ENCODE results near the gene SLC46A2. TPM values are rescaled to one million over a fixed set of nuclear protein-coding genes. Genes with fewer than 3 reads are reported as not detected.

SLC46A2 gene
- total RNA-seq, 2 donors from 2014 or later = 0.78 TPM; not detected in 1

DNA sequence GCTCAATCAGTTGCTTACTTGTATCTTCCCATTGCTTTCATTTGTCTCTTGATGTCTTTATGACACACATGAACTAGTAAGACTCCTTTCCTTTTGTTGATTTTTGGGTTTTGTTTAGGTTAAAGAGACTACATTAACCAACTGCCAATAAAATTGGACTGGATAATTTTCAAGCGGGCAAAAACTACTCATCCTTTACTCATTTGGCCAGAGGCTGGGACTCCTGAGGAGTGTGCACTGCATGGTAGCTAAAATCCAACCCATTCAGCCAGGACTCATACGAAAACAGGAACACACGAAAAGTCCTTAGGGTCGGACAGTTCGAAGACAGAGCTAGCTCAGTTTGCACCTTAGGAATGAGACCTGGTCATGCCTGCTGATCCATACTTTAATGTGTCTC, 6.0 kb downstream of the SLC46A2 start:
- WGBS, 2 donors = 92 to 95% methylated on average over 5 of the region's 5 CpGs
- no peaks in the 10 kb centered on the region for H3K9me3 ChIP-seq
- H3K27ac ChIP-seq = no peak overlapping the region
- ATAC-seq = no peak
- H3K4me3 ChIP-seq = no peak overlapping the region
- DNase-seq = no peak
- TF ChIP-seq POLR2A (IDR thresholded peaks at IDR 0.05) = no peak
- TF ChIP-seq CTCF (IDR thresholded peaks at IDR 0.05) = no peak
- intact Hi-C loops (cut with DNase I) = no loop called here
- no peaks in the 10 kb centered on the region for H3K27me3 ChIP-seq
- no peaks in the 10 kb centered on the region for H3K4me1 ChIP-seq
- no peaks in the 10 kb centered on the region for H3K36me3 ChIP-seq (replicated peaks in 1 of 2; ENCODE audit: insufficient read depth in 1 of 2, low read depth in 2 of 2)

GRCh38 chr9:112884101-112884500, 6.6 kb downstream of the SLC46A2 start:
- 32 to 41% methylated on average over 6 of the region's 6 CpGs for WGBS, 2 donors
- TF ChIP-seq POLR2A (IDR thresholded peaks at IDR 0.05) = no peak
- no peak for TF ChIP-seq CTCF (IDR thresholded peaks at IDR 0.05)
- Histone ChIP-seq H3K36me3 (replicated peaks in 1 of 2; ENCODE audit: insufficient read depth in 1 of 2, low read depth in 2 of 2) (no peaks in the 10 kb centered on the region), H3K4me1 (no peaks in the 10 kb centered on the region), H3K27ac (no peak overlapping the region), H3K9me3 (no peaks in the 10 kb centered on the region), H3K27me3 (no peaks in the 10 kb centered on the region), H3K4me3 (no peak overlapping the region)
- intact Hi-C loops (cut with DNase I) = no loop called here
- DNase-seq (no peak), ATAC-seq (no peak)

GRCh38 chr9:112881331-112881730, 9.3 kb downstream of the SLC46A2 start:
- H3K27me3 ChIP-seq = no peaks in the 10 kb centered on the region
- no peak for ATAC-seq
- H3K36me3 ChIP-seq (replicated peaks in 1 of 2; ENCODE audit: insufficient read depth in 1 of 2, low read depth in 2 of 2) = no peaks in the 10 kb centered on the region
- TF ChIP-seq POLR2A (IDR thresholded peaks at IDR 0.05) = no peak
- TF ChIP-seq CTCF (IDR thresholded peaks at IDR 0.05) = no peak
- H3K27ac ChIP-seq = no peak overlapping the region
- WGBS, 2 donors = 95 to 100% methylated on average over 2 to 7 of the region's 7 CpGs
- intact Hi-C loops (cut with DNase I) = no loop called here
- H3K4me3 ChIP-seq = no peak overlapping the region
- no peaks in the 10 kb centered on the region for H3K9me3 ChIP-seq
- no peaks in the 10 kb centered on the region for H3K4me1 ChIP-seq
- no peak for DNase-seq

DNA sequence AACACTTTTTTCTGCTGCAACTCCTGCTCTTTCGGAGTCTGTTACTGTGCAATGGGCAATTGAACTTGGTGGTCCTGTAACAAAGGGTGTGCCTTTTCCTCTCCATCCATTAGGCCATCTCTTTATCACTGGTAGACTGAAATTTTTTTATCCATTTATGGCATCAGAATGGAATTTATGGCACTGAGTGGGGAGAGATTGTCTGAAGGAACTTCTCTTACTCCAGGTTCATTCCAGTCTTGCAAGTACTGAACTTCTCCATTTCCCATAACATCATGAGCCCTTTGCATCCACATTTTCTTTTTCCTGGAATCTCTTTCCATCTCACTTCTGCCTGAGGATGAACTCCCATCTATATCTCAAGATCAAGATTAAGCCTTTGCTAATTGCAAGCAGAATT, 10.0 kb downstream of the SLC46A2 start:
- intact Hi-C loops (cut with DNase I) = no loop called here
- H3K4me1 ChIP-seq = no peaks in the 10 kb centered on the region
- no peak overlapping the region for H3K4me3 ChIP-seq
- no peak for DNase-seq
- no peak for ATAC-seq
- 100% methylated on average over 1 of the region's 1 CpG for WGBS, 2 donors
- no peaks in the 10 kb centered on the region for H3K9me3 ChIP-seq
- H3K36me3 ChIP-seq (replicated peaks in 1 of 2; ENCODE audit: insufficient read depth in 1 of 2, low read depth in 2 of 2) = no peaks in the 10 kb centered on the region
- H3K27me3 ChIP-seq = no peaks in the 10 kb centered on the region
- H3K27ac ChIP-seq = no peak overlapping the region
- no peak for TF ChIP-seq CTCF (IDR thresholded peaks at IDR 0.05)
- no peak for TF ChIP-seq POLR2A (IDR thresholded peaks at IDR 0.05)

GRCh38 chr9:112878752-112879151, 11.9 kb downstream of the SLC46A2 start:
- TF ChIP-seq POLR2A (IDR thresholded peaks at IDR 0.05) = no peak
- TF ChIP-seq CTCF (IDR thresholded peaks at IDR 0.05) = no peak
- intact Hi-C loops (cut with DNase I) = no loop called here
- Histone ChIP-seq H3K27me3 (no peaks in the 10 kb centered on the region), H3K27ac (no peak overlapping the region), H3K36me3 (replicated peaks in 1 of 2; ENCODE audit: insufficient read depth in 1 of 2, low read depth in 2 of 2) (no peaks in the 10 kb centered on the region), H3K9me3 (no peaks in the 10 kb centered on the region), H3K4me1 (no peaks in the 10 kb centered on the region), H3K4me3 (no peak overlapping the region)
- no peak for ATAC-seq
- 74 to 89% methylated on average over 2 of the region's 2 CpGs for WGBS, 2 donors
- no peak for DNase-seq
